GM19395 (cell line): ENCODE results near the gene PARP1.

ENCODE experiments used
- ATAC-seq: cut with Tn5 transposase; IDR thresholded peaks from one replicate; pipeline ENCODE4 v1.9.1; 2021; ENCODE audit warnings: mild to moderate bottlenecking, moderate library complexity; ENCODE audit not compliant: unreplicated experiment

Gene PARP1

DNA sequence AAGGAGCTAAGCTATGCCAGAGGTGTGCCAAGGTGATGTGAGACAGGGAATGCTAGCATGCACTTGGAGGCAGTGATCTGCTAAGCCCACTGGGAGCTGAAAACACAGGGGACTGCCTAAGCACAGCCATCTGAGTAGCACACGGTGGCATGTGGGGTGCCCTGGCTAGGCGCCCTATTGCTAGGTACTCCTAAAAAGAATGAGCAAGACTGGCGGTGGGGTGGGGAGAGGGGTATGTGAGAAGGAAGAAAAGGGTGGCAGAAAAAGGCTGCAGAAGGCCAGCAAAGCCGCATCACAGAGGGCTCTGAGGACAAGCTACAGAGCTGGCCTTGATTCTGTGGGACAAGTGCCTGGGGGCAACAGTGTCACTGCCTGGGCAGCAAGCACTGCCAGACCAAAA lies 23.9 kb downstream of the PARP1 start:
- no peak for ATAC-seq

DNA sequence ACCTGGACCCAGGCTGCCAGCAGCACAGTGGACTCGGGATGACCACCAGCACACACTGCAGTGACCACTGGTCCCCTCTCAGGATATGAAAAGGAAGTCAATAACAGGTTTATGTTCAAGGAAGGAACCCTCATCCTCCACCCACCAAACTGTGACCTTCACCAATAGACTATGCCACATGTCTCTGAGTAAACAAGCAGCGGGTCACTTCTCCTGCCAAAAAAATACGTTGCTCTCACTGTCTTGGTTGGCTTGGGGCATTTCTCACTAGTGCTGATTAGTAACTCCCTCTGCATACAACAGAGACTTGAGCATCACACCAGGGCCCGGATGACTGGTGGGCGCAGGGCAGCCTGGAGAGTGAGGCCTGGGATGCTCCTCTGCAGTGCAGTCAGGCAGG lies 25.9 kb downstream of the PARP1 start:
- ATAC-seq = no peak

DNA sequence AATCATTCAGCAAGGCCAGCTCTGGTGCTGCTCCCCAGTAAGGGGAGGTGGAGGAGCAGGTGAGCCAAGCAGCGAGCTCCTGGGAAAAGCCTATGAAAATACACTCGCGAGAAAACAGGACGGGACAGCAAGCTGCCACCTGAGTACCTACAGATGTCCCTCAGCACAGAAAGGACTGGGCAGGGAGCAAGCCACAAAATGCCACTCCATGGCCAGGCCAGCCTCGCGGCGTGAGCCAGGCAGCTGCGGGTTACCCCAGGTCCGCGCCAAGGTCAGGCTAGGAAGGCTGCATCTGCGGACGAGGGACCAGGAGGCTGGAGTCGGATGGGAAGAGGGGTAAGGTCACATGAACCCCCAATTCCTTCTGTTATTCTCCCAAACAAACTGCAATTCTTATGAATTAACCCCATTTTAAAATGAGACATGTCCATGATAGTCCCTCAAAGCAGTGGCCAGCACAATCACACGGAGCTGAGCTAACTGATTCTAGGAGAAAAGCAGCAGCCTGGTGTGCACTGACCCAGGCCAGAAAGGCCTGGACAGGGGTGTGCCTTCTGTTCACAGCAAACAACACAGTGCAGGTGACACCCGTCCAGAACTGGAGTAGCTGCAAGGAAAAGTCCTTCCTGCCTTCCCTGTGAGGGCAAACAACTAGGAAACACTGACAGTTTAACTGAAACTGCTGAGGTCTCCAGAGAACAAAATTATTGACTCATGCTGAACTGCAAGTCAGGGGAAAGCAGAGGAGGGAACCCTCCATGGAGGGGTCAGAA lies 26.5 kb downstream of the PARP1 start:
- ATAC-seq = no peak

DNA sequence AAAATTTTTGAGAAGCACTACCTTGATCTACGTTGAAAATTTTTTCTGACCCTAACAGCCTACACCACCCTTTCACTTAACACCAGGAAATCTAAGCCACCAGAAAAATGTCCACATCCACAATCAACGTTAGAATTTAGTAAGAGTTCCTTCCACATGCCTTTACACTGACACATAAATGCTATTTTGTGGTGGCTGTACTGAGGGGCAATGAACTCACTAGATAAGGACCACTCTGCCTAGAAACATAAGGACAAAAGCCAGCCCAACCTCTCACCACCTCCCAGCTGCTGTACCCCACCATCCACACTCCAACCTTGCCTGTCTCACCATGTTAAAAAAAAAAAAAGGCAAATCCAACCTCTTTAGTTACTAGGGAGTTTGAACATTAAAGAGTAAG lies 29.8 kb downstream of the PARP1 start:
- no peak for ATAC-seq

DNA sequence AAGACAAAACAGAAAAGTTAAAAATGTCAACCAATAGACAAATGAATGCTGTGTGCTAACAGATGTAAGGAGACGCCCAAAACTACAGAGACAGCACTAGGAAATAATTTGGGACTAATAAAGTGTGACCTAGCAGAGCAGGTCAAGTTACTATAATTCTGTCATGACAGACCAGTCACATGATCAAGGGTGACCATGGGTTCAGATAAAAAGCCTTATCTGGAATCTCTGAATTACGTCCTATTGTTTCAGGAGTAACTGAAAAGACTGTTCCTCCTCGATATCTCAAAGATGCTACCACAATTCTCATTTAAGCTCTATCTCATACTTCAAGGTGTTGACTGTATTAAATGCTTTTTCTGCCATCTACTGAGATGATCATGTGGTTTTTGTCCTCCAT lies 31.6 kb downstream of the PARP1 start:
- no peak for ATAC-seq

DNA sequence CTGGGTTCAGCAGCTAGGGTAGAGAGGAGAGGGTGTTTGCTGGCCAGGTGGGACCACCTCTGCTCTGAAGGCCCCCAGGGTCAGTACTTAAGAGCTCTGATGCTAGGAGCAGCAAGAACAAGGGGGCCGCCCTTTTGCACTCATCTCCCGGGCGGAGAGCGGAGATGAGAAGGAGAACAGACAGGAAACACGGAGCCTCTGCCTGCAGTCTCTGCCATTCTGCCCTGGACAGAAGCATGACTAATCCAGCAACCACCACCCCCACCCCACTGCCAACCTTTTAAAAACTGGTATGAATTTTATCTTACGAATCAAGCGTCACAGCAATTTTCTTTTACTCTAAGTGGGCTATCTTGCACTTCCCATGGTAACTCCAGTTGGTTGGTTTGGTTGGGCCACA lies 34.5 kb downstream of the PARP1 start:
- no peak for ATAC-seq

DNA sequence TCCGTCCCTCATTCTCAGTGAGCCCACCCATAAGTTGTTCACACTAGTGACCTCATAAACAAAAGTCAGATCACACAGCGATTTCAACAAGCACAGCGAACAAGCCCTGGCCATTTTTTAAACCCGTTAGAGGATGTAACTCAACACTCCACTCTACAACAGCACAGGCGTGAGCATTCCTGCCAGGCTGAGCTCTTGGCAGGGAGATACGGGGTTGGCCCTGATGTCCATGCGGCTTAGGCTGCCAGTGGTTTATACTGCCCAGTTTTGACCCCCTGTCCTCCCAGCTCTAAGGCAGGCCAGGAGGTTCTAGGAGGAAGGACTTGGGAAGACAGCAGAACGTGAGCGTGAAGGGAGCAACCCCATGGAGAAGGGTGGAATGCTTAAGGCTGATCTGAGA lies 35.0 kb downstream of the PARP1 start:
- no peak for ATAC-seq

DNA sequence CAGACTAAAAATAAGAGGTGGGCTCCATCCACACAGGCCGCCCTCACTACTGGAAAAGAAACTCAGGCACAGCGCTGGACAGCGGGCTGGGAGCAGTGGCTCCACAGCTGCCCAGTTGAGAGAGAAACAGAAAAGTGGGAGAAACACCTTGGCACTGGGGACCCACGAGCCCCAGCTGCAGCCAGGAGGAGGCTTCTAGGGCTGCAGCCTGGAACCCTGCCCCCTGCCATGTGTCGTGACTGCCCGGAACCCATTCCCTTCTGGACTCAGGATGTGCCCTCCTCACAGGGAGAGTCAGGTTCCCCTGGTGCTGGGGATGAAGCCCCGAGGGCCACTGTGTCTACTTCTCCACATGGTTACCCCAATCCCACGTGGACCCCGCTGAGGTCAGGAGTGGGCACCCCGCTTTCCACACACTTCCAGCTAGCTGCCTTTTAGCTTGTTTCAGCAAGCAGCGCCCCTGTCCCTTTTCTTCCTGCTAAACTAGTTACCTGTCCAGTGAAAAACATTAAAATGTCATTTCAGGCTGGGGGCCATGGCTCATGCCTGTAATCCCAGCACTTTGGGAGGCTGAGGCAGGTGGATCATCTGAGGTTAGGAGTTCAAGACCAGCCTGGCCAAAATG lies 35.9 kb downstream of the PARP1 start:
- no peak for ATAC-seq

DNA sequence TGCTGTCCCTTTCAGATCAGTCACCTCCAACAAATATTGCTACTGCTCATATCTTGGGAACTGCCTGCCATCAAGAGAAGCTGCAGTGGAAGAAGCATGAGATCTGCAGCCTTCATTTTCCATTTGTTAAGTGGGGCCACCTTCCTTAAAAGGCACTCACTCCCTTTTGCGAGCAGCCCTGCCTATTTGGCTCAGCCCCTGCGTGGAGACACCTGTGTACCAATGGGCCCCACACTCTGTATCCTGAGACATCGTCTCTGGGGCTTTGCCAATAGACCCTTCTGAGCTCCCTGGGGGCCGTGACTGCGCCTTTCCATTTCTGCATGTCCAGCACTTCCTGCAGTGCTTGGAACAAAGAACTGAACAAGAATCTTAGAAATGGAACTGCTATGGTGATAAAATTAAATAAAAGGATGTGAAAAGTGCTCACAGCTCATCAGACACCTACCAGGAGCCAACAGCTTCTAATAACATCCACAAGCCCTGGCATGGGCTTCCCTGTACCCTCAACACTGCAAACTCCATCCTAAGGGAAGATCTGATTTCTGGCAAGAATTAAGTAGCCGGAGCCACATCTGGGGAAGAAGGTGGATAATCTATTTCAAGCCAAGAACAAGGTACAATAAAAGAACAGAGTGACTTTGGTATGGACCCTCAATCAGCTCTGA lies 36.7 kb downstream of the PARP1 start:
- ATAC-seq = no peak

DNA sequence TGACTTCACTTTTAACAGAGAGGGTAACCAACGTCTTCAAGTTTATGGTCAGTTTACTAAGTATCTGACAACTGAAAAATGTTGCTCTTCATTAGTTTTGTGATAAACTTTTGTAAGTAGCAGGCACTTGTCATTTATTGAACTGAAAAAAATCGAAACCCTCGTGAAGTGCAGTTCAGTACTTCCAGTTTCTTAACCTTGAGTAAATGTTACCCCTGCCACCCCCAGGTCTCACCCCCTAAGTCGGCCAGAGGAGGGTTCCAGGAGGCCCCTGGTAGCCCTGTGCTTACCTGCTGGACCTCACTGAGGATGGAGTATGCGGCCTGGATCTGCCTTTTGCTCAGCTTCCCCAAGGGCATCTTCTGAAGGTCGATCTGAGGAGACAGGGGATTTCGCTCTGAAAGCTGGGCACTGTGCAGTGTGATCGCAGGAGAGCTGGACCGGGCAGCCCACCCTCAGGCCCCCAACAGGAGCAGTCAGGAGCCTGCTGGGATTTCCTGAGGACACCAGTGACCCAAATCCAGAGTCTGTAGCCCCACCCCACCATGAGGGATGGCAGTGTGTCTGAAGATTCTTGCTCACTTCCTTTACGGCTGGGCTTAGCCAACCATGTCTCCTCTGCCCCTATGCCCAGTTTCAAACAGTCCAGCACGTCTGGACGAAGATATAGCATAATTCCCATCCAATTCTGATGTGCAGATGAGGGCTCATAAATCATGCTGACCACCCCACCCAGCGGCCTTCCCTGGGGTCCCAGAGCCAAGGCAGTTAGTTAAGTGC lies 37.6 kb downstream of the PARP1 start:
- peak; percentile 84 for ATAC-seq

DNA sequence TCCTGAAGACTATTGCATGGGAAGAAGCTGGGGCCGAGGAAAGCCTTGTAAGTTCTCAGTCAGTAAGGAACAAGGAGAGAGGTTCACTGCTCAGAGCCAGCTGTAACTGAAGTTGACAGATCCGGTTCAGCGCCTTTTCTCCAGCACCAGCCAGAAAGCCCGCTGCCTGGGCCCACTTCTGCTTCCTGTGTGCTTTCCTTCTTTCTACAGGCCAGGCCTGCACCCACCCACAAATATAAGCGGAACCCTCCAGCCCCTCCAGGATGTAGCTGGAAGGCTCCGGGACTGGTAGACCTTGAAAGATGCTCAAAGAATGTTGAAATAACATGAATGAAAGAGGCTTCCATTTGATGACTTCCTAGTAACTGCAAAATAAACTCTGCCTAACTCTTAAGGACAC lies 38.8 kb downstream of the PARP1 start:
- ATAC-seq = no peak

DNA sequence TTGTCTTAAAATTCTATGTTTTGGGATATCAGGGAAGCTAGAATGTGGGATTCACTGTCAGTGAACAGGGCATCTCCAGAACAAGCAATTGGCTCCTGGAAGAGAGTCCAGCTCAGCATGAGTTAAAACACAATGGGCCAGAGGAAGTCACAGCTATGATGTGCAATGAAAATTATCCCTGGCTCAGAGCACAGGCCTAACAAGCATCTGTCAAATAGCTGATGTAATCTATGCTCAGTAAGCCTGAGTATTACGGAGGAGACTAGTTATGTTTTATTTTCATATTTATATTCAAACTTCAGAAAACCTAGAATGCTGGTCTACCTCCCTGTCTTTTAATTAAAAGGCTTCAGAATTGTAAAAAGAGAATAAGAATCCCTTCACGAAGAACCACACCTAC lies 41.6 kb downstream of the PARP1 start:
- no peak for ATAC-seq

DNA sequence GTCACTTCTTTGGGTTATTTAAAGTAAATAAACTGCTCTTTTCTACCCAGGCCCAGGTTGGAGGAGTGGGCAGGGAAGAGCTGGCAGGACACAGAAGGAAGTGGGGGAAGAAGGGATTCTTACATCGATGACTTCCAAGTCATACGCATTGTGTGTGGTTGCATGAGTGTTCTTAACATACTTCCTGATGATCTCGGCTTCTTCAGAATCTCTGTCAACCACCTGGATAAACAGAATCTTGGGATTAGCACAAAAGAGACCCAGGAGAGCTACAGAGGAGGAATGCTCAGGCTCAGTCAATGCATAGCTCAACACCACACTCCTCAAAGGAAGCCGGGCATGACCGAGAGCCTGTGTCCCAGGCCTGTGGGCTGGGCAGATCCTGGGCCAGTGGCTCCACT lies 42.1 kb downstream of the PARP1 start:
- no peak for ATAC-seq

DNA sequence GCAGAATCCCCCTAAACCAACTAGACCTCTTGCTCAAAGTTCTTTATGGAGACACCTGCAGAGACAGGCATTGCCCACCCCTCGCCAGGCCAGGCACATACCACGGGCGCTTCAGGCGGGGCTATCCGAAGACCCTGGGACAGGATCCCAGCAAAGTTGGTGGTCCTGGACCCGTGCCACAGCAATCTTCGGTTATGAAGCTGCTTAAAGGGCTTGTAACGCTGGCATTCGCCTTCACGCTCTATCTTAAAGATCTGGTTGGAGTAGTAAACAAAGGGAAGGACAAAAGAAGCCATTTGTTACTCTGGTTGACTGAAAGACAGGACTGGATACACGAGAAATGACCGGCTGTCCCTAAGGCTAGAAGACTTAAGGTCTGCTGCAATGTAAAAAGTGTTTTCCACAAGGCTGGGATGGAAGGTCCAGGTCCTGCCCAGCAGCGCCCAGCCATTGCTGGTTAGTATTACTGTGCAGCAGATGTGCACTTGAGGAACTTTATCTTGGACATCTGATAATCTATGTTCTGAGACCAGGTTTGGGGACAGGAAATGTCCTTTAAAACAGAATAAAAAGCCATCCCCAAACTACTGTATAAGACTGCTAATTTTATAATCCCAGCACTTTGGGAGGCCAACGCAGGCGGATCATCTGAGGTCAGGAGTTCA lies 42.9 kb downstream of the PARP1 start:
- ATAC-seq = no peak

DNA sequence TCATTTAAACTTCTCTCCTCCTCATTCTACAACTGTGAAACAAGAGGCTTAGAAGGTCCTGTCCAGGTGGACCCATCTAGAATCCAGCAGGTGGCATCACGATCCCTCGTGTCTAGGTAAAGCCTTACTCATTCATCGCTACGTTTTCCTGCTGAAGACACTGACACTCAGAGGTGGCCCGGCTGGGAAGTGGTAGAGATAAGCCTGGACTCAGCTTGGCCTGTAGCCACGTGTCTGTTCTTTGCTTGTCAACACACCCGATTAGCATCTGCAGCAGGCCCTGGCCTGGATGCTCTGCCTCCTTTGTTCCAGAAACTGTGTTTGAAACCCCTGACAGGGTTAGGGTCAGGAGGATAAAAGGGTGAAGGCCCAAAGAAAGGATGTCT lies 43.4 kb downstream of the PARP1 start:
- no peak for ATAC-seq

DNA sequence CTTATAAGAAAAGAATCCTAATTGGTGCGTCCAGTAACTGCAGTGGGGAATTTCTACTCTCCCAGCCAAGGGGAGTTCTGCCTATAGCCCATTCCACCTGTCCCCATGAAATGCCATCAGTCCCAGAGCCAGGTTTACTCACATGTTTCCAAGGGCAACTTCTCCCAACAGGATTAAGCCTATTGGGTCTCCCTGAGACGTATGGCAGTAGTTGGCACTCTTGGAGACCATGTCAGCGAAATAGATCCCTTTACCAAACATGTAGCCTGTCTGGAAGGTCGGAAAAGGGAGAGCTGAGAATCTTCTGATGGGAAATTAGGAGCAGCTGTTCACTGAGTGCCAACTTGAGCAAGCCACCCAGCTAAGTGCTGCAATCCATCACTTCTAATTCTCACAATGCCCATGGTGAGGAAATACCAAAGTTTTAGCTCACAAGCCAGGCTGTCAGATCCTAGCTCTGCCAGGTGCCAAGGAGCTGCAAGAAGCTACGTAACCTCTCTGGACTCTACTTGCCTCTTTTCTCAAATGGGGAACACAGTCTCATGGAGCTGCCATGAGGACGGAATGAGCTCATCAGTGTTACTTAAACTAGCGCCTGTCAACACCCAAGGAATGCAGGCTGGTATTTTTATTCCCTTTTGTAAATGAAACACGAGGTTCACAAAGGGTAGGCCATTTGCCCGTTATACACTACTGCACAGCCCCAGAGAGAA lies 43.9 kb downstream of the PARP1 start:
- ATAC-seq = no peak

DNA sequence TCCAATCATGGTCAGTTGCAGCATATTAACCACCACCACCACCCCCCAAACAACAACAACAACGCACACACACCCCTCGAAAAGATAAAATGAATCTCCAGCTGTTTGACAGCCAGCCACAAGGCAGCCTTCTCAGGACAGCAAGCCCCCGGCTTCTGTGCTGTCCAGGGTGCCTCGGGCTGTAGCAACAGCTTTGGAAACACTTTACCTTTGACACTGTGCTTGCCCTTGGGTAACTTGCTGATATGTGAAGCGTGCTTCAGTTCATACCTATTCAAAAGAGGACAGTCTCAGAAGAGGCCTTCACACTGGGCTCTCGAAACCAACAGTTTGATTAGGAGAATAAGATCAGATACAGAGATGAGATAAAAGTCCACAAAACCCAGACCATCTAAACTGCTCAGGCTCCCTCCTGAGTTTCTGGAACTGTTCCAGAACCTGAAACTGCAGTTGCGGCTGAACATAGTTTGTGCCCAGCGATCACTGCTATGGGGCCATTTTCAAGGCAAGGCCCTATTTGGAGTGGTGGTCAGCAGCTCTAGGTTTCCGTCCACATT lies 44.9 kb downstream of the PARP1 start:
- ATAC-seq = no peak

DNA sequence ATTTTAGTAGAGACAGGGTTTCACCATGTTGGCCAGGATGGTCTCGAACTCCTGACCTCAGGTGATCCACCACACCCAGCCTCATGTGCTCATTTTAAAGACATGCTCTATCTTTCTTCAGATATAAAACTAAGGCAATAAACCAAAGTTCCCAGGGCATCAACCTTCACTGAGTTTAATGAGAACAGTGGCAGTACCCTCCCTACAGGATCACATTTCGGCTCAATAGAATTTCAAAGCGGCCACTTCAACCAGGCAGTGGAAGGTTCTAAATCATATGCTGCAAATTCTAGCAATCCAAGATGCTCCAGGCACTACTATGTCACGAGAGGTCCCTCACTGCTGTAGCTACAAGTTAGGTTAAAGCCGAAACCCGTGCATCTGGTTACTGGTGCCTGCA lies 45.5 kb downstream of the PARP1 start:
- ATAC-seq = no peak

DNA sequence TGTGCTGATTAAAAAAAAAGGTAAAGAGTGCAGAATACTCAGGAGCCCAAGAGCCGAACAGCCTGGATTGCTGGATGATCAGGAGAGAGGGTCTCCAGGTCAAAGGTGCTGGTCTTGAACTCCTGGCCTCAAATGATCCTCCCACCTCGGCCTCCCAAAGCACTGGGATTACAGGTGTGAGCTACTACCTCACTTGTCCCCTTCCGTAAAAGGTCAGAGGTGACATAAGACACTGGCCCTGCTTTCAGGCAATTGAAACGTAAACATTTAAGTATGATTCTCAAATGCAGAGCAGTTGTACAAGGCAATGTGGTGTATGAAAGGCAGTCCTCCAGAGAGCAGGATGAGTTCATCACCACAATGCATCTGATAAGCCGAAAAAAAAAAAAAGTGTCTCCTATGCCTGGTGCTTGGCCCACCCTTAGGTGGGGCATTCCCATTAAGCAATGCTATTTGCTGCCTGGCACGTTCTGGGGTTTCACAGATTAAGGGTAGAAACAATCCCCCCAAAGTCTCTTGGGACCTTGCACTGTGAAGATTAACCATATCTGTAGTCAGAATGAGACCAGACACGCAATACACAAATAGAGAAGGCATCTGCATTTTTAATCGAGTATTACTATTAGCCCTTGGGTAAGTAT lies 47.7 kb downstream of the PARP1 start:
- ATAC-seq = peak; percentile 68

DNA sequence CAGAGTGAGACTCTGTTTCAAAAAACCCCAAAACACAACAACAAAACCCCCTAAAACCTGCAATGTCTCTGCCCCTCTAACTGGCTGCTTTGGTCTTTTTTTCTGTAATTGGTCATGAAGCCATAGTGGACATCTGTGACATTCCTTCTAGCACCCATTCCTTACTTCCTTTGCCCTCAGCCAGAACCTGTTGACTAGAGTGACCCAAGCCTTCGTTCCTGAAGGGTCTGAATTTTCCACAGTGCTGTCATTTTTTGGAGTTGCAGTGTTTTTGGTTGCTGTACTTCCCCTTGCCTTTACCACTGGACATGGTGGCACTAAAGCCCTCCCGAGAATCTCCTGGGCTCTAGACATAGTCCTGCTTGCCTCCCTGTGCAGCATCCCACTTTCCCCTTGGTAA lies 50.5 kb downstream of the PARP1 start:
- no peak for ATAC-seq
